D721Med (cell line): ENCODE results near the gene RTTN.

Source experiments
- DNase-seq: peaks from one replicate; pipeline ENCODE4 v3.0.0; 2011; ENCODE audit warnings: low spot score; ENCODE audit not compliant: insufficient read length
- FAIRE-seq: peaks from 2 replicates; lab custom pipeline; 2011; peaks lifted over from hg19 to GRCh38; lab: Jason Lieb, UNC
- TF ChIP-seq, protein P1 (sequence below): IDR thresholded peaks from 2 replicates; pipeline ENCODE4 v1.5.1; 2012; ENCODE audit warnings: mild to moderate bottlenecking, control low read depth; ENCODE audit not compliant: insufficient read depth; ENCODE audit errors: missing control alignments

Gene RTTN

DNA sequence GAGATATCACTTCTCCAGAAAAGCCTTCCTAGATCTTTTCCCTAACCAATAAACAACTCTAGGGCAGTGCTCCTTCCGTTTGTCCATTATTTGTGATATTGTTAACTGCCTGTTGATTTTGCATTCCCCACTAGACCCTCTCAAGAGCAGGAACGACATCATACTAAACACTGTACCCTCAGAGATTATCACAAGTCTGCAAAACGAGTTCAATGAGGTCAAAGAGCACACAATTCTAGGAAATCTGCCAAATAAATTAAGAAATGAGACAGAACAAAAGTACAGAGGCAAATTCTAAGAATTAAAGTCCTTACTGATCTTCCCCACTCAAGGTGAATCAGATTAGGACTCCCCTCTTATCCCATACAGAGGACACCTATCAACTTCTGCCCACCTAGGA, 7.6 kb downstream of the RTTN start:
- TF ChIP-seq, protein P1, sequence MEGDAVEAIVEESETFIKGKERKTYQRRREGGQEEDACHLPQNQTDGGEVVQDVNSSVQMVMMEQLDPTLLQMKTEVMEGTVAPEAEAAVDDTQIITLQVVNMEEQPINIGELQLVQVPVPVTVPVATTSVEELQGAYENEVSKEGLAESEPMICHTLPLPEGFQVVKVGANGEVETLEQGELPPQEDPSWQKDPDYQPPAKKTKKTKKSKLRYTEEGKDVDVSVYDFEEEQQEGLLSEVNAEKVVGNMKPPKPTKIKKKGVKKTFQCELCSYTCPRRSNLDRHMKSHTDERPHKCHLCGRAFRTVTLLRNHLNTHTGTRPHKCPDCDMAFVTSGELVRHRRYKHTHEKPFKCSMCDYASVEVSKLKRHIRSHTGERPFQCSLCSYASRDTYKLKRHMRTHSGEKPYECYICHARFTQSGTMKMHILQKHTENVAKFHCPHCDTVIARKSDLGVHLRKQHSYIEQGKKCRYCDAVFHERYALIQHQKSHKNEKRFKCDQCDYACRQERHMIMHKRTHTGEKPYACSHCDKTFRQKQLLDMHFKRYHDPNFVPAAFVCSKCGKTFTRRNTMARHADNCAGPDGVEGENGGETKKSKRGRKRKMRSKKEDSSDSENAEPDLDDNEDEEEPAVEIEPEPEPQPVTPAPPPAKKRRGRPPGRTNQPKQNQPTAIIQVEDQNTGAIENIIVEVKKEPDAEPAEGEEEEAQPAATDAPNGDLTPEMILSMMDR, result no peak
- DNase-seq (no peak), FAIRE-seq (no peak)

DNA sequence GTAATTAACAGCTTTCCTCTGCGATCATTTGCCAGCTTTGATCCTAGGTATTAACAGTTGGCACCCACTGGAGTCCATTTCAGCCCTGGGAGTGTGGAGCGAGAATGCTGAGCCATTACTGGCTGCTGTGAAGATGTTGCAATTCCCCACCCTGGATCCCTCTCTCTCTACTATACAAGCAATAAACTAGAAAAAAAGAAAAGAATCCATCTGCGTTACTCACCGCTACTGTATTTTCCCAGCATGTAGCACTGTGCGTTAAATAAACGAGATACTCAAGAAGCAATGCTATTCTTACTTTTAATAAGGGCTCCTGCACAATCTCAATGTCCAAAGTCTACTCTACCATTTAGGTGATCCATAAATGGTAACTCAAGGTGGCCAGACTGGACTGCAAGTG, 8.5 kb downstream of the RTTN start:
- no peak for FAIRE-seq
- no peak for DNase-seq
- TF ChIP-seq, protein P1, result no peak

DNA sequence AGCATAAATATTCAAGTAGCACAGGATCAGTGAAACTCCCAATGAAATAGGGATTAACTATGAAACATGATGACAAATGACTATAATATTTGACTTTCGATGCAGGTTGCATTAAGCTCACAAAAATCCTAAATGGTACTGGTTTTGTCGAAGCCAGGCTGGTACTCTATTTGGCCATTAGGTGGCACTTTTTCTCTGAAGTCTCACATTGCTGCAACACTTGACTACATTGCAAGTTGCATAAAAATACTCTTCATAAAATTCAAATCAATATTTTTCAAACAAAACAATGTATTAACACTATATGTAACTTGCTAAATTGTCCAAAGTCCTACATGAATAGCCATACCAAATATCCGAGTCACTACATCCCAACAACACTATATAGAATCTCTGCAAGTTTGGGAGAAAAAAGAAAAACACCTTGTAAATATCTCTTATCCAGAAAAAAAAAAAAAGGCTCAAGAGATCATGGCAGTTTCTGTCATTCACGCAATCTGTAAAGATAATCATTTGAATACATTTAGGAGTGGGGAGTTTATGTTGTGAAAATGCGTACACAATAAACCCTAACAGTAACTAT, 9.5 kb downstream of the RTTN start:
- FAIRE-seq (peak; percentile 100), DNase-seq (no peak)
- TF ChIP-seq, protein P1, result peak; percentile 86

DNA sequence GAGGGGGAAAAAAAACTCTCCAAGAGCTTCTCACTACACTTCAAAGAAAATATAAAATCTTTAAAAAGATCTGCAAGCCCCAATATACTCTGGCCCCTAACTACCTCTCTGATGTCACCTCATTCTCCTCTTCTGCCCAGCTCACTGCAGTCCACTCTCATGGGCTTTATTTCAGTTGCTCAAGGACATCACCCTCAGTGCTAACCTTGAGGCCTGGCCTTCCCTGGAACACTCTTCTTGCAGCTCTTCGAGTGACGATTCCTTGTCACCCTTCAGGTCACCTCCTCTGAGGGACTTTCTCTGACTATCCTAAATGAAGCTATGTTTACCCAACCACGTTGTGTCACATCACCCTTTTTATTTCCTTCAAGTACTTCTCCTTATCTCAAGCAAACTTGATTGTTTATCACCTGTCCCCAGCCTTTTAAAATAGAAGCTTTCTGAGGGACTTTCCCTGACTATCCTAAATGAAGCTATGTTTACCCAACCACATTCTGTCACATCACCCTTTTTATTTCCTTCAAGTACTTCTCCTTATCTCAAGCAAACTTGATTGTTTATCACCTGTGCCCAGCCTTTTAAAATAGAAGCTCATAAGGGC, 10.4 kb downstream of the RTTN start:
- no peak for FAIRE-seq
- TF ChIP-seq, protein P1, result no peak

DNA sequence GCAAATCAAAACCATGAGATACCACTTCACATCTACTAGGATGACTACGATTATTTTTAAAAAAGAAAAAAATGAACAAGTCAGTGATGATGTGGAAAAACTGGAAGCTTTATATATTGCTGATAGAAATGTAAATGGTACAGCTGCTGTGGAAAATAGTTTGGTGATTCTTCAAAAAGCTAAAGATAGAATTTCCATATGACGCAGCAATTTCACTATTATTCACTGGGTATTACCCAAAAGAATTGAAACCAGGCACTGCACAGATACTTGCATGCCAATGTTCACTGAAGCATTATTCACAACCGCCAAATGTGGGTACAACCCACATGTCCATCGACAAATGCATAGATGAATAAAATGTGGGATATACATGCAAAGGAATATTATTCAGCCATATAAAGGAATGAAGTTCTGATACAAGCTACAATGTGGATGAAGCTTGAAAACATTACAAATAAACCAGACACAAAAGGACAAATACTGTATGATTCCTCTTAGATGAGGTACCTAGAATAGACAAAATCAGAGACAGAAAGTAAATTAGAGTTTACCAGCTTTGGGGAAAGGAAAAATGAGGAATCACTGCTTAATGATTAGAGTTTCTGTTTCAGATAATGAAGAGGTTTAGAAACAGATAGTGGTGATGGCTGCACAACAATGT, 11.1 kb downstream of the RTTN start:
- DNase-seq (no peak), FAIRE-seq (no peak)
- TF ChIP-seq, protein P1, result no peak

More for the DNA sequence above, 10.4 kb downstream of the RTTN start:
- no peak for DNase-seq

DNA sequence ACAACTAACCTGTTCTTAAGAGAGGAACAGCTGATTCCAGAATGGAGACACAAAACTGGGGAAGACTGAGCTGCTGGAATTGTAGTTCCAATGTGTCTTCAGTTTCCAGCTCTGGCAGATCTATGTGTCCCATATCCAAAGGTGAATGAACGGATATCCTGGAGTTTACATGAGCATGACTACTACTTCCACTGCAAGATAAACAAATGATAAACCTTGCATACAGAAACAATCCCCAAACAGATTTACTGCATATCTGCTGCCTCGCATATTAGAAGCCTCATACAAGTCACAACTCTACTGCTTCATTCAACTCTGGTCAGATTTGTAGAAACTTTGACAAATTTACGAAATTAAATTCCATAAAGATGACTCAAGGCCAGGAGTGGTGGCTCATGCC, 15.0 kb downstream of the RTTN start:
- TF ChIP-seq, protein P1, result no peak
- FAIRE-seq (peak; percentile 97), DNase-seq (no peak)

DNA sequence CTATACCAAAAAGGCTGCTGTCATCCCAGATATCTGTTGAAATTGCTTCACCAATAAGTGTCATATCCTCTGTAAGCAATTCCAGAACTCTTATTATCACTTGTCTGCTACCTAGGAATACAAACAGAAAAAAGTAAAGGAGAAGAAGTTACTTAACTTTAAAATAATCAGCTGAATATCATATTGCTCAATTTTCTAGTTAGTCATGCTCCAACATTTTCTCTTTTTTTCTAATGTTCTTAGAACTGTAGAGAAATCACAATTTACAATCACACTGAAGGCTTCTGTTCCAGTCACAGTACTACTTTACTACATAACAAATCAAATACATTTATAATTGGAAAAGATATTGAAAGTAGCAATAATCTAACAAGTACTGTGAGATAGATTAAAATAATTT, 17.4 kb downstream of the RTTN start:
- no peak for DNase-seq
- TF ChIP-seq, protein P1, result no peak
- FAIRE-seq, result no peak
